SU-DHL-6 (cell line): ENCODE results near the gene MFSD11.
"Not testable (repeated sequence)": the region's sequence is repeated elsewhere in the genome, so short reads cannot be mapped to it uniquely, and the experiment has no call there.

Source experiments
- H2AFZ ChIP-seq: fragments of 200-600 bp; sonication (generic); 2 replicates; pipeline ENCODE4 v1.6.1; 2014; ENCODE audit warnings: low read depth, mild to moderate bottlenecking, moderate library complexity, mixed read lengths, antibody characterized with exemption, low read length; ENCODE audit not compliant: severe bottlenecking
- H3F3A ChIP-seq: fragments of 200-600 bp; shearing (Covaris generic); 2 replicates; pipeline ENCODE4 v1.6.0; 2016; ENCODE audit warnings: antibody characterized with exemption, mild to moderate bottlenecking; ENCODE audit not compliant: insufficient read depth
- H3K27ac ChIP-seq: fragments of 200-600 bp; sonication (generic); 2 replicates; pipeline ENCODE4 v1.5.1; 2016; ENCODE audit warnings: low read depth, mild to moderate bottlenecking, low read length, moderate library complexity, mixed read lengths
- H3K27me3 ChIP-seq: fragments of 200-600 bp; sonication (generic), shearing (Covaris generic); 2 replicates; pipeline ENCODE4 v1.6.0; 2014; ENCODE audit warnings: mild to moderate bottlenecking, low read length
- H3K36me3 ChIP-seq: fragments of 200-600 bp; sonication (generic); 2 replicates; pipeline ENCODE4 v1.6.1; 2014; ENCODE audit warnings: mild to moderate bottlenecking, low read length, mixed read lengths
- H3K4me2 ChIP-seq: fragments of 300-600, 200-600 bp; shearing (Covaris generic), sonication (generic); 2 replicates; pipeline ENCODE4 v1.6.0; 2014; ENCODE audit warnings: low read length, low read depth, mild to moderate bottlenecking; ENCODE audit not compliant: poor library complexity, severe bottlenecking
- H3K4me3 ChIP-seq: fragments of 200-600 bp; sonication (generic); 2 replicates; pipeline ENCODE4 v1.5.1; 2014; ENCODE audit warnings: antibody characterized with exemption, low read length, mild to moderate bottlenecking, mixed read lengths; ENCODE audit not compliant: insufficient read depth, poor library complexity, severe bottlenecking
- H3K79me2 ChIP-seq: fragments of 200-600 bp; sonication (generic); 2 replicates; pipeline ENCODE4 v1.6.1; 2014; ENCODE audit warnings: mild to moderate bottlenecking, low read length, moderate library complexity; ENCODE audit not compliant: insufficient read depth
- H3K9ac ChIP-seq: fragments of 200-600 bp; sonication (generic); 2 replicates; pipeline ENCODE4 v1.7.0; 2014; ENCODE audit warnings: mild to moderate bottlenecking, low read length
- H3K9me2 ChIP-seq: fragments of 200-600 bp; sonication (generic); replicated peaks from 2 replicates; pipeline ENCODE4 v1.6.1; 2014; ENCODE audit warnings: low read length; ENCODE audit not compliant: insufficient read depth
- H3K9me3 ChIP-seq: fragments of 200-600 bp; sonication (generic); 2 replicates; pipeline ENCODE4 v1.6.1; 2014; ENCODE audit warnings: low read length, mixed read lengths; ENCODE audit not compliant: insufficient read depth
- H4K20me1 ChIP-seq: fragments of 200-600 bp; sonication (generic); 2 replicates; pipeline ENCODE4 v1.6.1; 2014; ENCODE audit warnings: low read depth, mild to moderate bottlenecking, antibody characterized with exemption, low read length, moderate library complexity, mixed read lengths
- CTCF ChIP-seq: fragments of 200-600 bp; sonication (generic); IDR thresholded peaks from one replicate; pipeline ENCODE4 v1.5.1; 2017; ENCODE audit warnings: antibody characterized with exemption, mild to moderate bottlenecking, low read length, moderate library complexity; ENCODE audit not compliant: insufficient read depth, poor library complexity, severe bottlenecking
- EZH2phosphoT487 ChIP-seq: fragments of 200-600 bp; sonication (generic), shearing (Covaris generic); conservative IDR thresholded peaks from 2 replicates; pipeline ENCODE4 v1.6.1; 2018; ENCODE audit warnings: mild to moderate bottlenecking, antibody characterized with exemption, low read length, moderate library complexity, mixed read lengths

Gene MFSD11

GRCh38 chr17:76784926-76785325, 47.0 kb downstream of the MFSD11 start:
- Histone ChIP-seq H4K20me1 (no peaks in the 10 kb centered on the region), H3K4me2 (no peak overlapping the region)
- TF ChIP-seq CTCF: no peak
- TF ChIP-seq EZH2phosphoT487: no peak

DNA sequence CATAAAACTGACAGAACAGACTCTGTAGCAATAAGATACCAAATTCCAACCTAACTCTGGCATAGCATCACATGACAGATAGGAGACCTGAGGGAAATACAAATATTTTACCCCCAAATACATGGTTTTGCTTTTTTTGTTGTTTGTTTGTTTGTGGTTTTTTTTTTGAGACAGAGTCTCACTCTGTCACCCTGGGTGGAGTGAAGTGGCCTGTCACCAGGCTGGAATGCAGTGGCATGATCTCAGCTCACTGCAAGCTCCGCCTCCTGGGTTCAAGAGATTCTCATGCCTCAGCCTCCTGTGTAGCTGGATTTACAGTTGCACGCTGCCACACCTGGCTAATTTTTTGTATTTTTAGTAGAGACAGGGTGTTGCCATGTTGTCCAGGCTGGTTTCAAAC, 49.9 kb downstream of the MFSD11 start:
- not testable (repeated sequence) for H3K9ac ChIP-seq, H4K20me1 ChIP-seq, H3F3A ChIP-seq, H3K79me2 ChIP-seq, H3K27me3 ChIP-seq, H3K4me2 ChIP-seq, H2AFZ ChIP-seq, H3K9me3 ChIP-seq, H3K36me3 ChIP-seq, H3K4me3 ChIP-seq, H3K27ac ChIP-seq, H3K9me2 ChIP-seq

More at GRCh38 chr17:76784926-76785325, 47.0 kb downstream of the MFSD11 start:
- H3F3A ChIP-seq: no peaks in the 10 kb centered on the region
- no peaks in the 10 kb centered on the region for H3K36me3 ChIP-seq
- no peak overlapping the region for H3K4me3 ChIP-seq
- no peaks in the 10 kb centered on the region for H3K9me3 ChIP-seq
- no peak overlapping the region for H2AFZ ChIP-seq
- no peak overlapping the region for H3K27ac ChIP-seq
- no peaks in the 10 kb centered on the region for H3K9me2 ChIP-seq
- H3K79me2 ChIP-seq: no peaks in the 10 kb centered on the region
- H3K27me3 ChIP-seq: no peaks in the 10 kb centered on the region
- no peak overlapping the region for H3K9ac ChIP-seq

DNA sequence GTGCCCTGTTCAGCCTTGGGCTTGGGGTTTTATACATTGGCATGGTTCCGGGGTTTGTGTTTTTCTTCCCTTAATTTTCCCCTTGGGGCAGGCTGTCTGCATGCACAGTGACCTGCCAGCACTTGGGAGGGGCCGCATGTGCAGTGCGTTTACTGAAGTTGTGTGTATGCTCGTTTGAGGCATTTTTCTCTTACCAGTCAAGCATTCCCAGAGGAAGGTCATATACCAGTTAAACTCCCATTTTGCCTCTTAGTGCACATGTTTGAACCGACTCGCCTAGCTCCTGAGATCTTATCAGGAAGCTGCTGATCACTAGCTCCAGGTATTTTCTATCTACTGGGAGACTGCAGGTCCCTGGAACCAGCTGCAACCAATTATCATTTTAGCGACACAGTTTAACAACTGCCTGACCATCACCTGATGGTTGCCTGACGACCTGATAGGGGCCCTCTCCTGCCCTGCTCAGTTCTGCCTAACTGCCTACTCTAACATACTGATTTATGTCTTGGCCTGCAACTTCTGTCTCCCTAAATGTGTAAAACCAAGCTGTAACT, 51.4 kb downstream of the MFSD11 start:
- H3K9me3 ChIP-seq: no peaks in the 10 kb centered on the region
- no peaks in the 10 kb centered on the region for H3K36me3 ChIP-seq
- no peaks in the 10 kb centered on the region for H3K9me2 ChIP-seq
- H4K20me1 ChIP-seq: no peaks in the 10 kb centered on the region
- H3K4me2 ChIP-seq: no peak overlapping the region
- H3K9ac ChIP-seq: no peak overlapping the region
- no peak overlapping the region for H2AFZ ChIP-seq
- no peaks in the 10 kb centered on the region for H3F3A ChIP-seq
- no peaks in the 10 kb centered on the region for H3K27me3 ChIP-seq
- H3K79me2 ChIP-seq: no peaks in the 10 kb centered on the region
- H3K4me3 ChIP-seq: no peak overlapping the region
- TF ChIP-seq CTCF (no peak), EZH2phosphoT487 (no peak)
- H3K27ac ChIP-seq: no peak overlapping the region

DNA sequence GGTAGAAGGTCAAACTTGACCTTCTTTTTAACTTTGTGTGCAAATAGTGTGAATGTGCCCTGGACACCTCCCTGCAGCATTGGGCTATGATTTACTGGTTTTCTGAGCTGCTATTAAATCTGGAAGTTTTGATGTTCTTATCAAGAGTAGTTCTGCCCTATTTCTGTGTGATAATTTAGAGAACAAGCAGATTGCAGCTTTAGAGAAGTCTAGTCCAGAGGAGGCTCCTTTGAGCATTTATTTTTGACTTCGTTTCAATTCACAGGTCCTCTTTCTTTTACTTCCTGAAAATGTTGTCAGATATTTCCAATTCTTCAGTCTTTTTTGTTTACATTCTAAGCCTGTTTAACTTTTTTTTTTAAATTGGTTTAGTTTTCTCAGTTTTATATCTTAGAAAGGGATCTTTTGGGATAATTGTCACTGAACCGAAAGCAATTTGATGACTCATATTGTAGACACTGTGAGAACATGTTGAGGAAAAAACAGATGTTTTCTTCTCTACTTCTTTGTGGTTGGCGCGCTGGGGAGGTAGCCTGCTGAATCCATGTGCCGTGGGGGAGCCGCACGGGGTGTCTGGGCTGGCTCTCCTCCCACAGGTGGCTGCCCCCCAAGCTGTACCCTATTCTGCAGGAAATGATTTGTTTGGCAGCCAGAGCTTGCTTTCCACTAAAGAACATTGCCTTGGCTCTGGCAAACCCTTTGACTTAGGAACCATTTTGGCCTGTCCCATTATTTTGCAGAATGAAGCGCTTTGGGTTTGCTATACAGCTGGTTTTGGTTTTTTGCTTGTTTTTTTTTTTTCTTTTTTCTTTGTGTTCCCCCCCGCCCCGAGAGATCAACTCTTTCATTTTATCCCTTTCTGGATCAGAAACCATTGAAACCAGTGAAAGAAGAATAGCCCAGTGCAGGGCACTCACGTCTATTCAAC, 53.4 kb downstream of the MFSD11 start:
- H3K27ac ChIP-seq: no peak overlapping the region; the same call in 1 of the 2 replicates
- H4K20me1 ChIP-seq: no peaks in the 10 kb centered on the region
- no peaks in the 10 kb centered on the region for H3K36me3 ChIP-seq
- H3K9me2 ChIP-seq: no peaks in the 10 kb centered on the region
- H3K79me2 ChIP-seq: no peaks in the 10 kb centered on the region
- TF ChIP-seq CTCF (no peak), EZH2phosphoT487 (no peak)
- H3K4me2 ChIP-seq: no peak overlapping the region
- no peaks in the 10 kb centered on the region for H3K27me3 ChIP-seq
- H2AFZ ChIP-seq: no peak overlapping the region
- no peaks in the 10 kb centered on the region for H3K9me3 ChIP-seq
- no peak overlapping the region for H3K9ac ChIP-seq
- no peak overlapping the region for H3K4me3 ChIP-seq
- no peaks in the 10 kb centered on the region for H3F3A ChIP-seq
